Upper lobe of right lung (tissue), 1 donor: ENCODE data around the gene ALDH6A1. TPM values are rescaled to one million over a fixed set of nuclear protein-coding genes. Genes with fewer than 3 reads are reported as not detected.
"Not testable (repeated sequence)": the region's sequence is repeated elsewhere in the genome, so short reads cannot be mapped to it uniquely, and the experiment has no call there.

Experiments used
- ATAC-seq: fragments of 200-7000 bp; cut with Tn5 transposase; one replicate; pipeline ENCODE4 v1.9.1; 2020; ENCODE audit warnings: mild to moderate bottlenecking, moderate library complexity
- DNase-seq: peaks from one replicate; pipeline ENCODE4 v3.0.0-alpha.2; 2020
- H3K27ac ChIP-seq: fragments of 200-600 bp; one replicate; pipeline ENCODE4 v1.8.0; 2022
- H3K27me3 ChIP-seq: fragments of 200-600 bp; one replicate; pipeline ENCODE4 v1.8.0; 2022; ENCODE audit warnings: mild to moderate bottlenecking
- H3K36me3 ChIP-seq: fragments of 200-600 bp; one replicate; pipeline ENCODE4 v1.8.0; 2022
- H3K4me1 ChIP-seq: fragments of 200-600 bp; one replicate; pipeline ENCODE4 v1.8.0; 2022
- H3K4me3 ChIP-seq: fragments of 200-600 bp; one replicate; pipeline ENCODE4 v1.8.0; 2022; ENCODE audit warnings: mild to moderate bottlenecking
- H3K9me3 ChIP-seq: fragments of 200-600 bp; one replicate; pipeline ENCODE4 v1.8.0; 2022
- intact Hi-C: fragments of 100-400 bp; cut with DNase I; formaldehyde crosslinking; loops from one replicate; pipeline ENCODE4 v1.11.0; 2022
- long read RNA-seq: library from polyadenylated mRNA; unstranded; transcript quantifications from one replicate; pipeline ENCODE4 v2.0.0, GENCODE V29; 2021
- total RNA-seq: library from RNA; stranded (reverse); fragmentation: NEBNext Ultra II Directional; extraction: Animal tissue kit (Norgen Biotek cat#: 25700); gene quantifications from one replicate; pipeline ENCODE4 v1.2.1, GENCODE V29; 2021
- TF ChIP-seq, protein P1 (sequence below): fragments of 200-600 bp; IDR thresholded peaks from one replicate; pipeline ENCODE4 v1.8.0; 2022; ENCODE audit warnings: antibody characterized with exemption
- donor health status: DM: no; HTN: yes; CAD: no; lungs with severe emphysema.

The ALDH6A1 gene
- 49.1 TPM for total RNA-seq
- long read RNA-seq, full-length matches to known transcripts, result 68 of 81 reads
- long read RNA-seq, partial matches to known transcripts, result 5 of 81 reads
- long read RNA-seq, other reads (novel, unspliced or antisense), result 8 of 81 reads

DNA sequence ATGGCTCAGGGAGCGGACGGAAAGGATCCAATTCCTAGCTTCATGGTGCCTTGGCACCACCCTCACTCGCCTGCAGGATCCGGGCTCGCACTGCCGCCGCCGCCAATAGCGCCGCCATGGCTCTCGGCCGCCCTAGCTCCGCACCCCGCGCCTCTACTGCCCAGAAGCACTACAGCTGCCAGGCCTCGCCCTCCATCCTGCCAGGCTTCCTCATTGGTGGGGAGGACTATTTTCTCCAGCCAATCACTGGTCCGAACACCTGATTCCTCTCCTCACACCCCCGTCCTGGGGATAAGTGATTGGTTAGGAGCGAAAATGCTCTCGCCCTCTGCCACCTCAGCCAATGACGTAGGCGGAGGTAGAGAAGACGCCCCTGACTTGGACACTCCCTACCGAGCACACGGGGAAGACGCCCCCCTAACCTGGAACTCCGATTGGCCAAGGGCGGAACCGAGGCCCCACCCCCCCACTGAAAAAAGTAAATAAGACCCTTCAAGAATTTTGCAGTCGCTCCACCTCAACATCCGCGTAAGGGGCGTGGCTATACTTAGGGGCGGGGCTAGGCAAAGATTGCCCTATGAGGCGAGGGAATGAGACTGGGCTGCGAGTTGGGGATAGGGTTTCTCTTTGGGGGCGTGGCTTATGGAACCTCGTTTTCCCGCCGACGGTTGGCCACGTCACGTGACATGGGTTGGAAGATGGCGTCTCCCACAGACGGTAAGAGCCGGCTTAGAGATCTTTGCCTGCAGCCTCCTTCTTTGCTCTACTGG lies at the start of gene ALDH6A1, which contains the start of gene LIN52:
TSS of gene ALDH6A1 (minus strand) at position 177 of the 770 bp plus-strand sequence. CDS start at position 118, 59 bp downstream.
TSS of gene LIN52 (plus strand) at position 680 of the 770 bp plus-strand sequence. CDS start at position 699, 19 bp downstream.
- DNase-seq, result peak; percentile 99
- no peaks in the 10 kb centered on the region for H3K9me3 ChIP-seq
- intact Hi-C loops, result no loop called here
- H3K4me3 ChIP-seq, result peak within 1 kb of the TSS; percentile 73
- H3K27me3 ChIP-seq, result no peaks in the 10 kb centered on the region
- H3K36me3 ChIP-seq, result no peaks in the 10 kb centered on the region
- peak within 1 kb of the TSS; percentile 90 for H3K27ac ChIP-seq
- ATAC-seq, result peak; percentile 97
- peaks cover 19% of the 10 kb centered on the region for H3K4me1 ChIP-seq
- TF ChIP-seq, protein P1, sequence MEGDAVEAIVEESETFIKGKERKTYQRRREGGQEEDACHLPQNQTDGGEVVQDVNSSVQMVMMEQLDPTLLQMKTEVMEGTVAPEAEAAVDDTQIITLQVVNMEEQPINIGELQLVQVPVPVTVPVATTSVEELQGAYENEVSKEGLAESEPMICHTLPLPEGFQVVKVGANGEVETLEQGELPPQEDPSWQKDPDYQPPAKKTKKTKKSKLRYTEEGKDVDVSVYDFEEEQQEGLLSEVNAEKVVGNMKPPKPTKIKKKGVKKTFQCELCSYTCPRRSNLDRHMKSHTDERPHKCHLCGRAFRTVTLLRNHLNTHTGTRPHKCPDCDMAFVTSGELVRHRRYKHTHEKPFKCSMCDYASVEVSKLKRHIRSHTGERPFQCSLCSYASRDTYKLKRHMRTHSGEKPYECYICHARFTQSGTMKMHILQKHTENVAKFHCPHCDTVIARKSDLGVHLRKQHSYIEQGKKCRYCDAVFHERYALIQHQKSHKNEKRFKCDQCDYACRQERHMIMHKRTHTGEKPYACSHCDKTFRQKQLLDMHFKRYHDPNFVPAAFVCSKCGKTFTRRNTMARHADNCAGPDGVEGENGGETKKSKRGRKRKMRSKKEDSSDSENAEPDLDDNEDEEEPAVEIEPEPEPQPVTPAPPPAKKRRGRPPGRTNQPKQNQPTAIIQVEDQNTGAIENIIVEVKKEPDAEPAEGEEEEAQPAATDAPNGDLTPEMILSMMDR, result no peak

DNA sequence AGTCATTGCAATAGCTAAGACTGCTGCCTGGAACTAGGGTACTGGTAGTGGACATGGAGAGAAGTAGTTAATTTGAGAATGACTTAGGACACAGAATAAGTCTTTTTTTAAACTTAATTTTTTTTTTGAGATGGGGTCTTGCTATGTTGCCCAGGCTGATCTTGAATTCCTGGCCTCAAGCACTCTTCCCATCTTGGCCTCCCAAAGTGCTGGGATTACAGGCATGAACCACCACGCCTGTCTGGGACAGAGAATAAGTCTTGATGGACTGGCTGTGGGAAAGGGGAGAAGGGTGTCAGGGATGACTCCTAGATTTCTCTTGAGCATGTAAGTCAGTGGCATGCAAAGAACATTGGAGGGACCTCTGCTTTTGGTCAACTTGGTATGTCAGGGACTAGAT lies 43.4 kb upstream of the ALDH6A1 start:
- Histone ChIP-seq H3K4me3 (no peak overlapping the region), H3K9me3 (no peaks in the 10 kb centered on the region), H3K27me3 (no peaks in the 10 kb centered on the region), H3K36me3 (no peaks in the 10 kb centered on the region), H3K4me1 (no peaks in the 10 kb centered on the region), H3K27ac (no peak overlapping the region)
- DNase-seq (no peak), ATAC-seq (no peak)
- TF ChIP-seq, protein P1, result no peak
- intact Hi-C loops, result no loop called here

DNA sequence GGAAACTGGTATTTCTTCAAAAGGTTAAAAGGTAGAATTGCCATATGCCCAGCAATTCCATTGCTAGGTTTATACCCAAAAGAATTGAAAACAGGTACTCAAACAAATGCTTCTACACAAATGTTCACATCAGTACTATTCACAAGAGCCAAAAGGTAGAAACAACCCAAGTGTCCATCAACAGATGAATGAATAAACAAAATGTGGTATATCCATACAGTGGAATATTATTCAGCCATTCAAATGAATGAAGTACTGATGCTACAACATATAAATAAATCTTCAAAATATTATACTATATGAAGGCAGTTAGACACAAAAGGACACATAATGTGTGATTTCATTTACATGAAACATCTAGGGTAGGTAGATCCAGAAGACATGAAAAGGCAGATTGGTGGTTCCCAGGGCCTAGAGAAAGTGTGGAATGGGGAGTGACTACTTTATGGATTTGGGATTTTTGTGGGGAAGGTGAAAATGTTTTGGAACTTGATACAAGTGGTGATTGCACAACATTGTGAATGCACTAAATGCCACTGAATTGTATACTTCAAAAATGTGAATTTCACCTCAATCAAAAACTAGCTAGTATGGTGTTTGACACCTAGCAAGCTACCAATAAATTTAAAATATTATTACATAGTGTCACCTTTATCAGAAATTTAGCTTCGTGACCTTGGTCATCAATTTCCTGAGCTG lies 42.2 kb upstream of the ALDH6A1 start:
- Histone ChIP-seq H3K4me3 (no peak overlapping the region), H3K4me1 (no peaks in the 10 kb centered on the region), H3K36me3 (no peaks in the 10 kb centered on the region), H3K9me3 (no peaks in the 10 kb centered on the region), H3K27ac (no peak overlapping the region), H3K27me3 (no peaks in the 10 kb centered on the region)
- DNase-seq, result no peak
- TF ChIP-seq, protein P1, result no peak
- ATAC-seq, result no peak
- intact Hi-C loops, result no loop called here

DNA sequence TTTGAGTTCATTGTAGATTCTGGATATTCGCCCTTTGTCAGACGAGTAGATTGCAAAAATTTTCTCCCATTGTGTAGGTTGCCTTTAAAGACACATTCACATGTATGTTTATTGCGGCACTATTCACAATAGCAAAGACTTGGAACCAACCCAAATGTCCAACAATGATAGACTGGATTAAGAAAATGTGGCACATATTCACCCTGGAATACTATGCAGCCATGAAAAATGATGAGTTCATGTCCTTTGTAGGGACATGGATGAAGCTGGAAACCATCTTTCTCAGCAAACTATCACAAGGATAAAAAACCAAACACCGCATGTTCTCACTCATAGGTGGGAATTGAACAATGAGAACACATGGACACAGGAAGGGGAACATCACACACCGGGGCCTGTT lies 41.2 kb upstream of the ALDH6A1 start:
- H3K4me3 ChIP-seq, H3K27ac ChIP-seq, H3K4me1 ChIP-seq, H3K9me3 ChIP-seq, DNase-seq, H3K27me3 ChIP-seq, intact Hi-C loops, ATAC-seq, H3K36me3 ChIP-seq: not testable (repeated sequence)

DNA sequence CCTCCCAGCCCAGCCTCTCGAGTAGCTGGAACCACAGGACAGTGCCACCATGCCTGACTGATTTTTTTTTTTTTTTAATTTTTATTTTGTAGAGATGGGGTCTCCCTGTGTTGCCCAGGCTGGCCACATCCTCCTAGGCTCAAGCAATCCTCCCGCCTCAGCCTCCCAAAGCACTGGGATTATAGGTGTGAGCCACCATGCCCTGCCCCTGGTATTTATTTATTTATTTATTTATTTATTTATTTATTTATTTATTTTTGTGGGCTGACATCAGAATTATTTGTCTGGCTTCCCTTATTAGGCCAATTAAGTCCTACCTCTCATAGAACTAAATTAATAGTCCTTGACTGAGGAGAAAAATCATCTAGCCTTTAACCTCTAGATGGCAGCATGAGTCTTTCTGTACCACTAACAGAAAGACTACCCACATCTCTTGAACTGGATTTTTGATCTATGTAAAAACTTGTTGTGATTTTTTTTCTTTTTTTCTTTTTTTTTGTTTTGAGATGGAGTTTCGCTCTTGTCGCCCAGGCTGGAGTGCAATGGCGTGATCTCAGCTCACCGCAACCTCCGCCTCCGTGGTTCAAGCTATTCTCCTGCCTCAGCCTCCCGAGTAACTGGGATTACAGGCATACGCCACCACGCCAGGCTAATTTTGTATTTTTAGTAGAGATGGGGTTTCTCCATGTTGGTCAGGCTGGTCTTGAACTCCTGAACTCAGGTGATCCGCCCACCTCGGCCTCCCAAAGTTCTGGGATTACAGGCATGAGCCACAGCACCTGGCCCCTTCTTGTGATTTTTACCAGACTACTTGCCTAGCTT lies 27.4 kb upstream of the ALDH6A1 start:
- intact Hi-C loops, result loop anchor here (5.0 kb wide), 1 partner anchor 141 kb away; no protein-coding TSS in a partner anchor
- peak; percentile 86 for ATAC-seq

More for the DNA sequence above, 27.4 kb upstream of the ALDH6A1 start:
- not testable (repeated sequence) for H3K9me3 ChIP-seq, H3K4me1 ChIP-seq, H3K27ac ChIP-seq, H3K4me3 ChIP-seq, DNase-seq, H3K36me3 ChIP-seq, H3K27me3 ChIP-seq
- TF ChIP-seq, protein P1, result peak; percentile 62
